IgD-negative memory B cell (primary cell): ENCODE results near the gene HTR1D. TPM values are rescaled to one million over a fixed set of nuclear protein-coding genes. Genes with fewer than 3 reads are reported as not detected.
A peak's percentile ranks its signal among the peaks of the same experiment; 100 is the strongest.

Experiments
- H3K27ac Mint-ChIP-seq, 3 donors: one replicate each; pipeline ENCODE4 v1.8.0; 2020 to 2022; ENCODE audit warnings: mild to moderate bottlenecking in 3 of 3, mixed read lengths in 3 of 3, moderate library complexity in 1 of 3
- H3K27me3 Mint-ChIP-seq: one replicate; pipeline ENCODE4 v1.8.0; 2021; ENCODE audit warnings: mixed read lengths
- H3K36me3 Mint-ChIP-seq: one replicate; pipeline ENCODE4 v1.8.0; 2020; ENCODE audit warnings: mild to moderate bottlenecking, mixed read lengths
- H3K4me1 Mint-ChIP-seq, 3 donors: one replicate each; pipeline ENCODE4 v1.8.0; 2020 to 2022; ENCODE audit warnings: mixed read lengths in 3 of 3, mild to moderate bottlenecking in 1 of 3
- H3K4me3 Mint-ChIP-seq, 4 donors: one replicate each; pipeline ENCODE4 v1.8.0; 2020 to 2022; ENCODE audit warnings: mild to moderate bottlenecking in 4 of 4, mixed read lengths in 4 of 4, moderate library complexity in 3 of 4
- H3K9me3 Mint-ChIP-seq, 3 donors: one replicate each; pipeline ENCODE4 v1.8.0; 2020 to 2021; ENCODE audit warnings: mixed read lengths in 3 of 3, mild to moderate bottlenecking in 1 of 3
- polyA plus RNA-seq: library from polyadenylated mRNA; unstranded; fragments of 300-500 nt; fragmentation: Illumina TruSeq; gene quantifications from one replicate; pipeline ENCODE4 v1.2.3, GENCODE V29; 2021

The HTR1D gene
- polyA plus RNA-seq, 1 donor from 2014 or later = not detected

DNA sequence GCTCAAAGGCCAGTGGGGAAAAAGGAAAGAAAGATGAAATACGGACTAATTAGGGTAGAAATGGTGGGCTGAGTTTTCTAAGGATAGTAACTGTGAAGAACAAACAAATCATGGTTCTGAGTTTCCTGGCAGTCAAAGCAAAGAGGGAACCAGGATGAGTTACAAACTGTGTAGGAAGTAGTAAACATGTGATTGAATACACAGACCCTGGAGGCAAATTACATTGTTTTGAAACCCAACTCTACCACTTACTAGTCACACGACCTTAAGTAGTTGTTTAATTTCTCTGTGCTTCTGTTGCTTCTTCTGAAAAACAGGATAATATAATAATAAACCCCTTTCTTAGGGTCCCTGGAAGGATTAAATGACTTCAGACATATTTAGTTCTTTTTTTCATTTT, 37.4 kb downstream of the HTR1D start:
- H3K4me3 Mint-ChIP-seq = peak overlapping the region in 1 of 4 donors; percentile 75
- H3K4me1 Mint-ChIP-seq = peaks cover 8 to 24% (median 22%) of the 10 kb centered on the region in 3 donors
- H3K36me3 Mint-ChIP-seq = no peaks in the 10 kb centered on the region
- no peaks in the 10 kb centered on the region for H3K9me3 Mint-ChIP-seq
- peaks cover 6% of the 10 kb centered on the region for H3K27me3 Mint-ChIP-seq
- no peak overlapping the region for H3K27ac Mint-ChIP-seq

GRCh38 chr1:23178950-23179349, 38.4 kb downstream of the HTR1D start:
- Mint-ChIP-seq H3K4me1 (peaks cover 7 to 22% (median 15%) of the 10 kb centered on the region in 3 donors), H3K4me3 (peak overlapping the region; percentile 51 to 76 (median 74)), H3K27me3 (peaks cover 6% of the 10 kb centered on the region), H3K36me3 (no peaks in the 10 kb centered on the region), H3K9me3 (peaks cover 0 to 2% (median 0%) of the 10 kb centered on the region in 3 donors), H3K27ac (peak overlapping the region in 1 of 3 donors; percentile 16)

DNA sequence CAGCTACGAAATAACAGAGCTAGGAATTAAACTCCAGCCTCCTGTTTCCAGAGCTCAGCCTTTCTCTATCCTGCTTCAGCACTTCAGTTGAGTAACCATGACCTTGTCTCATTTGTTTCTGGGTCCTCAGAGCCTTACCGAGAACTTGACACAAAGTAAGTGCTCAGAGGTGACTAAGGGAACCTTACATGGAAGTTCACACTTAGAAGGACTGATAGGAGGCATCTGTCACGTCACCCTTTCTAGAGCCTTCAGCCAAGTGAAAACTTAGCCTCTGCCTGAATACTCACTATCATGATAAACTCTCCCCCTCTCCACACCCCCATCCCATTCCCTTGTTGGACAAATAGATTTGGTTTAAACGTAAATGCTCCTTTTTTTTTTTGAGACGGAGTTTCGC, 38.9 kb downstream of the HTR1D start:
- Mint-ChIP-seq H3K4me3 (peak overlapping the region; percentile 70 to 85 (median 78)), H3K27ac (peak overlapping the region in 2 of 3 donors; percentile 16), H3K27me3 (peaks cover 6% of the 10 kb centered on the region), H3K9me3 (peaks cover 0 to 2% (median 0%) of the 10 kb centered on the region in 3 donors), H3K4me1 (peaks cover 7 to 20% (median 15%) of the 10 kb centered on the region in 3 donors), H3K36me3 (no peaks in the 10 kb centered on the region)

DNA sequence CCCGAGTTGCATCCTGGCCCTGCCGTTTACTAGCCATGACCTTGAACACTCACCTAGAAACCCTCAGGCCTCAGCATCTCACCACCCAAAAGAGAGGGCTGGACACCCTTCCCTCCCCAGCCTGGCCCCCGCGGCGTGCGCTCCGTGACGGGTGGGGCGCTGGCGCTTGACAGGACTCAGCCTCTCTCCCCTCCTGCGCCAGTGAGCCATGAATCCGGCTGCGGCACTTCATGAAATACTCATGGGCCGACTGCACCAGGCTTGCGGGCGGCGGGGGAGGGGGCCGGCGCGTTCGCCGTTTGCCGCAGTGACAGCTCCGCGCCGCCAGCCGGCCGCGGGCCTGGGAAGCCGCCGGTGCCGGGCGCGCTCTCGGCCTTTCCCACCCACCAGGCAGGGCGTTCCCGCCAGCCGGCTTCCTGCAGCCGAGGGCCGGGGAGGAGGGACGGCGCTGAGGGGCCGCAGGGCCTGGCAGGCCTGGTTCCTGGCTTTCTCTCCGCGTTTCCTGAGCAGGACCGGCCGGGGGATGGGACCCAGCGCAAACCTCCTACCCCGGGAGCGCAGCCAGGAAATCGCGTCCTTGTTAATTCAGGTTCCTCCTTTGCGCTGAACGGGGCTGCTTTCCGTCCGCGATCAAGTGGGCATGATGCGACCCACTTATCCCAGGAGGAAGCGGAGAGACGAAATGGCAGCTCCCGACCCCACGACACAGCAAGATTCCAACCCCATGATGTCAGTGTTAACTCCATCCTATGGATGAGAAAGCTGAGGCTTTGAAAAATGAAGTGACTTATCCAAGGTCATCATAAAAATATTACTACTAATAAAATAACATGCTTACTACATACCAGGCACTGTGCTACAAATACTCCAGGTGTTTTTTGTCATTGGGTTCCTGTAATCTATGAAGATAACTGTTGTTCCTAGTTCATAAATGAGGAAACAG, 39.6 kb downstream of the HTR1D start:
- peak overlapping the region; percentile 75 to 94 (median 81) for H3K4me3 Mint-ChIP-seq
- H3K27ac Mint-ChIP-seq = peak overlapping the region in 1 of 3 donors; percentile 16
- H3K9me3 Mint-ChIP-seq = peaks cover 0 to 2% (median 0%) of the 10 kb centered on the region in 3 donors
- peaks cover 2% of the 10 kb centered on the region for H3K27me3 Mint-ChIP-seq
- peaks cover 7 to 20% (median 15%) of the 10 kb centered on the region in 3 donors for H3K4me1 Mint-ChIP-seq
- H3K36me3 Mint-ChIP-seq = no peaks in the 10 kb centered on the region

- peaks cover 7 to 20% (median 16%) of the 10 kb centered on the region in 3 donors for H3K4me1 Mint-ChIP-seq
- no peak overlapping the region for H3K27ac Mint-ChIP-seq
- H3K36me3 Mint-ChIP-seq = no peaks in the 10 kb centered on the region
- peaks cover 0 to 2% (median 0%) of the 10 kb centered on the region in 3 donors for H3K9me3 Mint-ChIP-seq
- H3K4me3 Mint-ChIP-seq = peak overlapping the region; percentile 75 to 94 (median 81)
- H3K27me3 Mint-ChIP-seq = peaks cover 2% of the 10 kb centered on the region
Observed at GRCh38 chr1:23177031-23177430, 40.3 kb downstream of the HTR1D start.

GRCh38 chr1:23174426-23175110, 42.7 kb downstream of the HTR1D start:
- Mint-ChIP-seq H3K36me3 (no peaks in the 10 kb centered on the region), H3K4me3 (peak overlapping the region in 1 of 4 donors; percentile 2), H3K9me3 (peaks cover 0 to 2% (median 0%) of the 10 kb centered on the region in 3 donors), H3K4me1 (peaks cover 9 to 28% (median 24%) of the 10 kb centered on the region in 3 donors), H3K27me3 (no peaks in the 10 kb centered on the region), H3K27ac (no peak overlapping the region)

- Mint-ChIP-seq H3K4me1 (peaks cover 8 to 29% (median 22%) of the 10 kb centered on the region in 3 donors), H3K27me3 (no peaks in the 10 kb centered on the region), H3K4me3 (no peak overlapping the region), H3K27ac (no peak overlapping the region), H3K36me3 (no peaks in the 10 kb centered on the region), H3K9me3 (peaks cover 0 to 2% (median 0%) of the 10 kb centered on the region in 3 donors)
Observed at GRCh38 chr1:23171181-23171755, 46.0 kb downstream of the HTR1D start.

GRCh38 chr1:23169727-23170335, 47.5 kb downstream of the HTR1D start:
- Mint-ChIP-seq H3K4me3 (peak overlapping the region; percentile 86 to 99 (median 92)), H3K27ac (peak overlapping the region in 1 of 3 donors; percentile 63), H3K27me3 (no peaks in the 10 kb centered on the region), H3K9me3 (peaks cover 0 to 2% (median 0%) of the 10 kb centered on the region in 3 donors), H3K4me1 (peaks cover 13 to 24% (median 18%) of the 10 kb centered on the region in 3 donors), H3K36me3 (no peaks in the 10 kb centered on the region)

GRCh38 chr1:23169195-23169575, 48.1 kb downstream of the HTR1D start:
- Mint-ChIP-seq H3K36me3 (no peaks in the 10 kb centered on the region), H3K4me3 (peak overlapping the region; percentile 86 to 99 (median 92)), H3K9me3 (no peaks in the 10 kb centered on the region)

GRCh38 chr1:23168445-23169194, 48.7 kb downstream of the HTR1D start, which contains the start of gene LUZP1:
TSS of gene LUZP1 (minus strand) at chr1:23168856.
- peak within 1 kb of the TSS; percentile 86 to 99 (median 92) for H3K4me3 Mint-ChIP-seq
- peak within 1 kb of the TSS; percentile 60 to 81 (median 63) for H3K27ac Mint-ChIP-seq
- H3K4me1 Mint-ChIP-seq = peaks cover 14 to 24% (median 14%) of the 10 kb centered on the region in 3 donors
- H3K9me3 Mint-ChIP-seq = no peaks in the 10 kb centered on the region
- no peaks in the 10 kb centered on the region for H3K27me3 Mint-ChIP-seq
- no peaks in the 10 kb centered on the region for H3K36me3 Mint-ChIP-seq

More at GRCh38 chr1:23169195-23169575, 48.1 kb downstream of the HTR1D start:
- Mint-ChIP-seq H3K4me1 (peaks cover 13 to 24% (median 14%) of the 10 kb centered on the region in 3 donors), H3K27me3 (no peaks in the 10 kb centered on the region), H3K27ac (peak overlapping the region; percentile 60 to 81 (median 63))

- Mint-ChIP-seq H3K9me3 (no peaks in the 10 kb centered on the region), H3K36me3 (no peaks in the 10 kb centered on the region), H3K27ac (peak overlapping the region in 2 of 3 donors; percentile 59 to 63), H3K4me1 (peaks cover 14 to 24% (median 14%) of the 10 kb centered on the region in 3 donors), H3K27me3 (no peaks in the 10 kb centered on the region), H3K4me3 (peak overlapping the region; percentile 86 to 99 (median 92))
Observed at GRCh38 chr1:23168079-23168444, 49.2 kb downstream of the HTR1D start.

- Mint-ChIP-seq H3K36me3 (no peaks in the 10 kb centered on the region), H3K27ac (peak overlapping the region in 2 of 3 donors; percentile 57 to 81), H3K4me3 (peak overlapping the region; percentile 80 to 93 (median 89)), H3K27me3 (no peaks in the 10 kb centered on the region), H3K4me1 (peaks cover 14 to 24% (median 14%) of the 10 kb centered on the region in 3 donors), H3K9me3 (no peaks in the 10 kb centered on the region)
Observed at GRCh38 chr1:23167353-23168078, 49.8 kb downstream of the HTR1D start.

GRCh38 chr1:23166854-23167253, 50.4 kb downstream of the HTR1D start:
- Mint-ChIP-seq H3K27me3 (no peaks in the 10 kb centered on the region), H3K4me3 (peak overlapping the region; percentile 32 to 91 (median 83)), H3K27ac (peak overlapping the region; percentile 40 to 81 (median 57)), H3K4me1 (peaks cover 14 to 22% (median 14%) of the 10 kb centered on the region in 3 donors), H3K36me3 (no peaks in the 10 kb centered on the region), H3K9me3 (no peaks in the 10 kb centered on the region)
